ENCODE data around the gene SH3YL1.

DNA sequence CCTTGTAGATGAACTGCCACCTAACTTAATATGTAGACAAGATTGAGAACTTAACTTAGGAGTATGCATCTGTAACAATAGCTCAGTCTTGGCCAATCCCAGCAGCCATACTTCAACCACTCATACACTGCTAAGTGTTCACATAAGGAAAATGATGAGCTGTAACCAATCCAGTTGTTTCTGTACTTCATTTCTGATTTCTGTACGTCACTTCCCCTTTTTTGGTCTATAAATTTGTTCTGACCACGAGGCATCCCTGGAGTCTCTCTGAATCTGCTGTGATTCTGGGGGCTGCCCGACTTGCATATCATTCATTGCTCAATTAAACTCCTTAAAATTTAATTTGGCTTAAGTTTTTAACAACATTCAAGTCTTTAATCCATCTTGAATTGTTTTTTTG, 6.4 kb downstream of the SH3YL1 start:
- TF ChIP-seq, protein P1, sequence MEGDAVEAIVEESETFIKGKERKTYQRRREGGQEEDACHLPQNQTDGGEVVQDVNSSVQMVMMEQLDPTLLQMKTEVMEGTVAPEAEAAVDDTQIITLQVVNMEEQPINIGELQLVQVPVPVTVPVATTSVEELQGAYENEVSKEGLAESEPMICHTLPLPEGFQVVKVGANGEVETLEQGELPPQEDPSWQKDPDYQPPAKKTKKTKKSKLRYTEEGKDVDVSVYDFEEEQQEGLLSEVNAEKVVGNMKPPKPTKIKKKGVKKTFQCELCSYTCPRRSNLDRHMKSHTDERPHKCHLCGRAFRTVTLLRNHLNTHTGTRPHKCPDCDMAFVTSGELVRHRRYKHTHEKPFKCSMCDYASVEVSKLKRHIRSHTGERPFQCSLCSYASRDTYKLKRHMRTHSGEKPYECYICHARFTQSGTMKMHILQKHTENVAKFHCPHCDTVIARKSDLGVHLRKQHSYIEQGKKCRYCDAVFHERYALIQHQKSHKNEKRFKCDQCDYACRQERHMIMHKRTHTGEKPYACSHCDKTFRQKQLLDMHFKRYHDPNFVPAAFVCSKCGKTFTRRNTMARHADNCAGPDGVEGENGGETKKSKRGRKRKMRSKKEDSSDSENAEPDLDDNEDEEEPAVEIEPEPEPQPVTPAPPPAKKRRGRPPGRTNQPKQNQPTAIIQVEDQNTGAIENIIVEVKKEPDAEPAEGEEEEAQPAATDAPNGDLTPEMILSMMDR (IDR thresholded peaks at IDR 0.05): no peak
- TF ChIP-seq POLR2A (IDR thresholded peaks at IDR 0.05) (no peak), EP300 (IDR thresholded peaks at IDR 0.05) (no peak)

Measured in ovary (tissue), 3 donors.